Ovary (tissue), 3 donors: ENCODE measurements around the gene RBM26.

Experiments
- EP300 ChIP-seq: sonication (generic); formaldehyde crosslinking; IDR thresholded peaks from one replicate; pipeline ENCODE4 v1.6.1; 2017; ENCODE audit warnings: antibody characterized with exemption
- POLR2A ChIP-seq: fragments of 450-650 bp; IDR thresholded peaks from one replicate; pipeline ENCODE4 v1.6.1; 2017; ENCODE audit warnings: antibody characterized with exemption, mild to moderate bottlenecking, moderate library complexity
- TF ChIP-seq, protein P1 (sequence below), 3 donors: fragments of 450-650 bp in 2 of 3; fragments of 200-600 bp in 1 of 3; IDR thresholded peaks; one replicate each; pipeline versions ENCODE4 v1.5.1 to v1.8.0; 2016 to 2022; ENCODE audit warnings: antibody characterized with exemption in 3 of 3, mild to moderate bottlenecking in 1 of 3
- donor health status: DM: no; HTN: no; CAD: no.

DNA sequence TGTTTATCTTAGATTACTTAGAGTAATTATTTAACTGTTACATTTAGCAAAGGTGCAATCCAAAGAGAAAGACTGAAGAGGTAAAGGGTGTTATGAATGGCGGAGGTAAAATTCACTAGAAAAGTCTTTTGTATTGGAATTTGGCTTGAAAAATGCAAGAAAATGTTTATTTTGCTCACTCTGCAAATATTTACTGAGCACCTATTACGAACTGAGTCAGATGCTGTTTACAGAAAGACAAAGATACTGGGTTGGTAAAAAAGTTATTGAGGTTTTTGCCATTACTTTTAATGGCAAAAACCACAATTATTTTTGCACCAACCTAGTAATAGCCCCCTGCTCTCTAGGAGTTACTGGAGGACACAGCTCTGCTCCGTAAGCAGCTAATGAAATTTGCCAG is 135.2 kb downstream of the RBM26 start:
- TF ChIP-seq POLR2A (no peak), EP300 (no peak)
- TF ChIP-seq, protein P1, sequence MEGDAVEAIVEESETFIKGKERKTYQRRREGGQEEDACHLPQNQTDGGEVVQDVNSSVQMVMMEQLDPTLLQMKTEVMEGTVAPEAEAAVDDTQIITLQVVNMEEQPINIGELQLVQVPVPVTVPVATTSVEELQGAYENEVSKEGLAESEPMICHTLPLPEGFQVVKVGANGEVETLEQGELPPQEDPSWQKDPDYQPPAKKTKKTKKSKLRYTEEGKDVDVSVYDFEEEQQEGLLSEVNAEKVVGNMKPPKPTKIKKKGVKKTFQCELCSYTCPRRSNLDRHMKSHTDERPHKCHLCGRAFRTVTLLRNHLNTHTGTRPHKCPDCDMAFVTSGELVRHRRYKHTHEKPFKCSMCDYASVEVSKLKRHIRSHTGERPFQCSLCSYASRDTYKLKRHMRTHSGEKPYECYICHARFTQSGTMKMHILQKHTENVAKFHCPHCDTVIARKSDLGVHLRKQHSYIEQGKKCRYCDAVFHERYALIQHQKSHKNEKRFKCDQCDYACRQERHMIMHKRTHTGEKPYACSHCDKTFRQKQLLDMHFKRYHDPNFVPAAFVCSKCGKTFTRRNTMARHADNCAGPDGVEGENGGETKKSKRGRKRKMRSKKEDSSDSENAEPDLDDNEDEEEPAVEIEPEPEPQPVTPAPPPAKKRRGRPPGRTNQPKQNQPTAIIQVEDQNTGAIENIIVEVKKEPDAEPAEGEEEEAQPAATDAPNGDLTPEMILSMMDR (IDR thresholded peaks at IDR 0.05) = no peak
